Type B pancreatic cell (in vitro differentiated cells): ENCODE measurements around the gene MIB2. TPM values are rescaled to one million over a fixed set of nuclear protein-coding genes. Genes with fewer than 3 reads are reported as not detected.
"Not testable (repeated sequence)": the region's sequence is repeated elsewhere in the genome, so short reads cannot be mapped to it uniquely, and the experiment has no call there.

Experiments
- DNase-seq: peaks from one replicate; pipeline ENCODE4 v3.0.0; 2021; ENCODE audit warnings: mixed read lengths; ENCODE audit not compliant: unreplicated experiment; ENCODE audit errors: extremely low spot score
- H3K27ac Mint-ChIP-seq: 2 replicates; pipeline ENCODE4 v1.8.0; 2021; ENCODE audit warnings: mild to moderate bottlenecking, mixed read lengths
- H3K27me3 Mint-ChIP-seq: 2 replicates; pipeline ENCODE4 v1.8.0; 2021; ENCODE audit warnings: mixed read lengths
- H3K36me3 Mint-ChIP-seq: 2 replicates; pipeline ENCODE4 v1.8.0; 2021; ENCODE audit warnings: mixed read lengths
- H3K4me1 Mint-ChIP-seq: one replicate; pipeline ENCODE4 v1.8.0; 2021; ENCODE audit warnings: mixed read lengths; ENCODE audit not compliant: unreplicated experiment
- H3K4me3 Mint-ChIP-seq: 2 replicates; pipeline ENCODE4 v1.8.0; 2021; ENCODE audit warnings: mild to moderate bottlenecking, mixed read lengths
- H3K9me3 Mint-ChIP-seq: 2 replicates; pipeline ENCODE4 v1.8.0; 2021; ENCODE audit warnings: mixed read lengths
- total RNA-seq: library from RNA; stranded (reverse); gene quantifications from 2 replicates; pipeline ENCODE4 v1.2.1, GENCODE V29; 2021; ENCODE audit warnings: low replicate concordance

MIB2 gene
- total RNA-seq, 1 donor from 2014 or later, result 114 TPM

GRCh38 chr1:1636621-1637478, 21.6 kb downstream of the MIB2 start:
- H3K4me3 Mint-ChIP-seq, H3K27ac Mint-ChIP-seq, H3K36me3 Mint-ChIP-seq, DNase-seq, H3K9me3 Mint-ChIP-seq, H3K27me3 Mint-ChIP-seq, H3K4me1 Mint-ChIP-seq: not testable (repeated sequence)

GRCh38 chr1:1637479-1637875, 22.2 kb downstream of the MIB2 start:
- H3K4me3 Mint-ChIP-seq, H3K27me3 Mint-ChIP-seq, DNase-seq, H3K36me3 Mint-ChIP-seq, H3K4me1 Mint-ChIP-seq, H3K9me3 Mint-ChIP-seq, H3K27ac Mint-ChIP-seq: not testable (repeated sequence)

- DNase-seq, H3K27me3 Mint-ChIP-seq, H3K27ac Mint-ChIP-seq, H3K9me3 Mint-ChIP-seq, H3K36me3 Mint-ChIP-seq, H3K4me3 Mint-ChIP-seq, H3K4me1 Mint-ChIP-seq: not testable (repeated sequence)
Observed at GRCh38 chr1:1638528-1638927, 23.2 kb downstream of the MIB2 start.

GRCh38 chr1:1639368-1639767, 24.1 kb downstream of the MIB2 start:
- H3K36me3 Mint-ChIP-seq, H3K4me3 Mint-ChIP-seq, H3K27me3 Mint-ChIP-seq, H3K27ac Mint-ChIP-seq, H3K9me3 Mint-ChIP-seq, DNase-seq, H3K4me1 Mint-ChIP-seq: not testable (repeated sequence)

GRCh38 chr1:1640081-1640480, 24.8 kb downstream of the MIB2 start:
- H3K36me3 Mint-ChIP-seq, DNase-seq, H3K27me3 Mint-ChIP-seq, H3K4me3 Mint-ChIP-seq, H3K9me3 Mint-ChIP-seq, H3K4me1 Mint-ChIP-seq, H3K27ac Mint-ChIP-seq: not testable (repeated sequence)

- not testable (repeated sequence) for DNase-seq, H3K36me3 Mint-ChIP-seq, H3K9me3 Mint-ChIP-seq, H3K27me3 Mint-ChIP-seq, H3K27ac Mint-ChIP-seq, H3K4me1 Mint-ChIP-seq, H3K4me3 Mint-ChIP-seq
Observed at GRCh38 chr1:1640711-1641461, 25.6 kb downstream of the MIB2 start.

- not testable (repeated sequence) for DNase-seq, H3K4me1 Mint-ChIP-seq, H3K27ac Mint-ChIP-seq, H3K27me3 Mint-ChIP-seq, H3K4me3 Mint-ChIP-seq, H3K9me3 Mint-ChIP-seq
- peaks cover 31% of the 10 kb centered on the region for H3K36me3 Mint-ChIP-seq
Observed at GRCh38 chr1:1646326-1646725, 31.0 kb downstream of the MIB2 start.

GRCh38 chr1:1647567-1648241, 32.4 kb downstream of the MIB2 start:
- not testable (repeated sequence) for H3K27me3 Mint-ChIP-seq, H3K4me1 Mint-ChIP-seq, DNase-seq, H3K4me3 Mint-ChIP-seq, H3K9me3 Mint-ChIP-seq, H3K27ac Mint-ChIP-seq
- peaks cover 40% of the 10 kb centered on the region for H3K36me3 Mint-ChIP-seq

GRCh38 chr1:1648265-1648664, 33.0 kb downstream of the MIB2 start:
- not testable (repeated sequence) for H3K4me1 Mint-ChIP-seq, H3K9me3 Mint-ChIP-seq, H3K27ac Mint-ChIP-seq, H3K4me3 Mint-ChIP-seq, H3K27me3 Mint-ChIP-seq, DNase-seq
- peaks cover 40% of the 10 kb centered on the region for H3K36me3 Mint-ChIP-seq
